CD4-positive, alpha-beta T cell treated with Interleukin-12 subunit alpha and Interleukin-12 subunit beta, for 1 hour (primary cell): Measurements from ENCODE around the gene KRTAP10-9.
A peak's percentile ranks its signal among the peaks of the same experiment; 100 is the strongest.
"Not testable (repeated sequence)": the region's sequence is repeated elsewhere in the genome, so short reads cannot be mapped to it uniquely, and the experiment has no call there.

ENCODE experiments used
- DNase-seq: peaks from one replicate; pipeline ENCODE4 v3.0.0-alpha.2; 2020

The KRTAP10-9 gene

DNA sequence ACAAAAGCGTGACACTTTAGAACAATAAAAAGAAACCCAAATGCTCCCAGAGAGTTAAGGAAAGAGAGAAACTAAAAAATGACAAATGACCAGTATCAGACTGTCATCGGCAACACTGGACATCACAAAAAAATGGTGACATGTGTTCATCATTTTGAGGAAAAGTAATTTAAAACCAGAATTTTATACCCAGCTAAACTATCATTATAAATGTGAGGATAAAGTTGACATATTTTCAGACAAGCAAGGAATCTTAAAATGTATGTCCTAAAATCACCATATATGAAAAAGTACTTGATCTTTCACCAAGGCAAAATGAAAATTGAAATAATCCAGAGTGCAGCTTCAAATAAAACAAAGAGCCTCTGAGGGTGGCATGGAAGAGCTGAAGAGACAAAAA is 18.0 kb downstream of the KRTAP10-9 start:
- DNase-seq = no peak

DNA sequence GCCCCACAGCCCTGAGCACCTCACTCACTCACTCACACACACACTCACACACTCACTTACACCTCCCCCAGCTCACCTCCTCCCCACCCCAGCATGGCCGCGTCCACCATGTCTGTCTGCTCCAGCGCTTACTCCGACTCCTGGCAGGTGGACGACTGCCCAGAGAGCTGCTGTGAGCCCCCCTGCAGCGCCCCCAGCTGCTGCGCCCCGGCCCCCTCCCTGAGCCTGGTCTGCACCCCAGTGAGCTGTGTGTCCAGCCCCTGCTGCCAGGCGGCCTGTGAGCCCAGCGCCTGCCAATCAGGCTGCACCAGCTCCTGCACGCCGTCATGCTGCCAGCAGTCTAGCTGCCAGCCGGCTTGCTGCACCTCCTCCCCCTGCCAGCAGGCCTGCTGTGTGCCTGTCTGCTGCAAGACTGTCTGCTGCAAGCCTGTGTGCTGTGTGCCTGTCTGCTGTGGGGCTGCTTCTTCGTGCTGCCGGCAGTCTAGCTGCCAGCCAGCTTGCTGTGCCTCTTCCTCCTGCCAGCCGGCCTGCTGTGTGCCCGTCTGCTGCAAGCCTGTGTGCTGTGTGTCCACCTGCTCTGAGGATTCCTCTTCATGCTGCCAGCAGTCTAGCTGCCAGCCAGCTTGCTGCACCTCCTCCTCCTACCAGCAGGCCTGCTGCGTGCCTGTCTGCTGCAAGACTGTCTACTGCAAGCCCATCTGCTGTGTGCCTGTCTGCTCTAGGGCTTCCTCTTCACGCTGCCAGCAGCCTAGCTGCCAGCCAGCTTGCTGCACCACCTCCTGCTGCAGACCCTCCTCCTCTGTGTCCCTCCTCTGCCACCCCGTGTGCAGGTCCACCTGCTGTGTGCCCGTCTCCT is 19.7 kb downstream of the KRTAP10-9 start, which contains the start of gene KRTAP10-11:
Gene KRTAP10-11, plus strand, starts transcription at position 49 of the 856 bp plus-strand sequence. Its CDS starts 45 bp downstream, at position 94.
- DNase-seq = not testable (repeated sequence)

DNA sequence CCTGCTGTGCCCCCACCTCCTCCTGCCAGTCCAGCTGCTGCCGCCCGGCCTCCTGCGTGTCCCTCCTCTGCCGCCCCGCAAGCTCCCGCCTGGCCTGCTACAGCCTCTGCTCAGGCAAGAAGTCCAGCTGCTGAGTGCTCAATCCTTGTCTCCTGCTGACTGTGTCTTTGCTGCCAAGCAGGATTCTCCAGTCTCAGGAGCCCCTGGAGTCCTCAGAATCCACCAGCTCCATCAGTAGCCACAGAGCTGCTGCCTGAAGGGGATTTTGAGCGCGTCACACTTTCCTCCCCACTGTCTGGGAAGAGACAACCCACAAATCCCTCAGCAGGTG is 20.3 kb downstream of the KRTAP10-9 start:
- DNase-seq = no peak

DNA sequence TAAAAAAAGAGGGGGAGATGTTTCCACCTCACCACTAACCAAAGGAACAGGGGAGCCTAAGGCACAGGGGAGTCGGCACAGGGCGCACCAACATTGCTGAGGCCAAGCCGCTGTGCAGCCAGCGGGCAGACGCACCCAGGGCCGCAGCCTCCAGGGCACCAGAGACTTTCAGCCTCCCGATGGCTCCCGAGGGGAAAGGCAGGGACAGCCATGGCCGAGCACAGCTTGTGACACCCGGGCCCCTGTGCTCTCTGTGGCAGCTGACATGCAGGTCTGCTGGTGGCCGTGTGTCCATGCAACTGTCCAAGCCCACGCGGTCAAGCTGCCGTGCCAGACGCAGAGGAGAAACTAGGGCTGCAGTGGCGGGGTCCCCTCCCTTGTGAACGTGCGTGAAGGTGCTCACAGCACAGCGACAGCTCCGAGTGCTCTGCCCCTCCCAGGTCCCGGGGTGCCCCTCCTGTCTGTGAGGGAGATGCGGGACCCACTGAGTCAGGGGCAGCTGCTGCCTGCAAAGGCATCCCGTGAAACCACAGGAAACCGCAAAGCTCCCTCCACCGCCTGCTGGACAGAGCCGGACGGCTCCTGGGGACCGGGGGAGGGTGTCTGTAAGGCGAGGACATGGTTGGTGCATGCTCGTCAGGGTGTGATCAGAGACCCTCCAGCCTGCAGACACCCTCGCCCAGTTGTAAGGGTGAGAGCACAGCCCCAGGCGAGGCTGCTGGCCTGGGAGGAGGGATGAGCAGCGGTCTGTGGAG is 21.8 kb downstream of the KRTAP10-9 start:
- no peak for DNase-seq

DNA sequence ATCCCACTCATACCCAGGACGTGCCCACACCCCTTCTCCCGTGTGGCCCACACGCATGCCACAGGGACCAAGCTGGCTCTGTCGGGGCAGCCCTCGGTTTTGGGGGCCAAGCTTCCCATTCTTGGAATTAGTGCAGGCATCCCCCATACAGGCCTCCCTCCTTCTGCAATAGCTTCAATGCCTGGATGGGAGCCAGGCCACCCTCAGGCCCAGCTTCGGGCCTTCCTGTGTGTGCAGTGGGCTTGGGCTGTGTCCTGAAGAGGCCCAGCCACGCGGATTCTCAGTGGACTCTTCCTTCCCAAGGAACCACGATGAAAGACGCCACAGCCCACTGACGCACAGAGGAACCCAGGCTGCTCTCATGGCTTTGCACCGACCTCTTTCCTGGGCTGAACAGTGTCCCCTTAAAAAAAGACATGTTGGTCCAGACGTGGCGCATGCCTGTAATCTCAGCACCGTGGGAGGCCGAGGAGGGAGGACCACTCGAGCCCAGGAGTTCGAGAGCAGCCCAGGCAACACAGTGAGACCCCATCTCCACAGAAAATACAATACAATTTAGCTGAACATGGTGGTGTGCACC is 22.7 kb downstream of the KRTAP10-9 start:
- no peak for DNase-seq

DNA sequence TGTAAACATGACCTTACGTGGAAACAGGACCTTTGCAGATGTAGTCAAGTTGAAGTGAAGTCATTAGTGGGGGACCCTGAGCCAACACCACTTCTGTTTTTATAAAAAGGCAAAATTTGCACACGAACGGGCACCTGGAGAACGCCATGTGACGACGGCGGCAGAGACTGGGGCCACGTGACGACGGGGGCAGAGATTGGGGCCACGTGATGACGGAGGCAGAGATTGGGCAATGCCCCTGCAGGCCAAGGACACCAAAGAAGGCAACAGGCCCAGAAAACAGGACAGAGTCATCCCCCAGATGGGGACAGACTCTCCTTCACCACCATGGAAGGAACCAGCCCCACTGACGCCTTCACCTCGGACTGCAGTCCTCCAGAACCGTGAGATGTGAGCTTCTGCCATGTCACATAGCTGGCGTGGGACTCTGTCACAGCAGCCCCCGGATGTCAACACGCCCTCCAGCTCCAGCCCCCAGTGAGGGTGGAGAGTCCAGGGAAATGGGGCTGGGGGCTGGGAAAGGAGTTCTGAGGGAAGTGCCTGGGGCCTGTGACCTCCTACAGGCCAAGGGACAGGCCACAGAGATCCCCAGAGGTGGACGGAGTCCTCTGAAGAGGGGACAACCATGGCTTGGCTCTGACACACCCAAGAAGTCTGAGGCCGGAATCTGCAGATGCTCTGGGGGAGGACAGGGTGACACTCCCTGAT is 23.5 kb downstream of the KRTAP10-9 start:
- no peak for DNase-seq

DNA sequence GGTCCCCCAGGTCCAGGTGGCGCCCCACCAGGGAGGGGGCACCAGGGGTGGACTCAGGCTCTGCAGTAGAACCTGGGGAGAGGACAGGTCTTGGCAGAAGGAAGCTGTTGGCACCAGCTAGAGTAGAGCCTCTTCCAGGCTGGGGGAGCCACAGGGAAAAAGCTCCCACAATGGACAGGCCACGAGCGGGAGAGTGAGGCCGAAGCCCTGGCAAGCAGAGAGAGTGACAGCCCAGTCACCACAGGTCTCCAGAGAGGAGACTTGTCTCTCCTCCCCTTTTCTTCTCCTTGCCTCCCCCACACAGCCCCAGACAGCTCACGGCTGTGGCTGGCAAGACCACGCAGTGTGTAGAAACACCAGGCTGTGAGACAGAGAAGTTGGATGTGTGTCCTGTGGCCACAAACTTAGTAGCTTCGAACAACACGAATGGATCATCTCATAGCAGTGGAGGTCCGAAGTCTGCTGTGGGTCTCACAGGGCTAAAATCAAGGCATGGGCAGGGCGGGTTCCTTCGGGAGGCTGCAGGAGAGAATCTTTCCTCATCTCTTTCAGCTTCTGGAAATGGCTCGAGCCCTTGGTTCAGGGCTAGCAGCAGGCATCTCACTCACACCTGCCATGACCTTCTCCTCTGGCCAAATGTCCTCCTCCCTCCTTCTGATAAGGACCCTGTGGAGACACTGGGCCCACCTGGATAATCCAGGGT is 24.2 kb downstream of the KRTAP10-9 start:
- no peak for DNase-seq

DNA sequence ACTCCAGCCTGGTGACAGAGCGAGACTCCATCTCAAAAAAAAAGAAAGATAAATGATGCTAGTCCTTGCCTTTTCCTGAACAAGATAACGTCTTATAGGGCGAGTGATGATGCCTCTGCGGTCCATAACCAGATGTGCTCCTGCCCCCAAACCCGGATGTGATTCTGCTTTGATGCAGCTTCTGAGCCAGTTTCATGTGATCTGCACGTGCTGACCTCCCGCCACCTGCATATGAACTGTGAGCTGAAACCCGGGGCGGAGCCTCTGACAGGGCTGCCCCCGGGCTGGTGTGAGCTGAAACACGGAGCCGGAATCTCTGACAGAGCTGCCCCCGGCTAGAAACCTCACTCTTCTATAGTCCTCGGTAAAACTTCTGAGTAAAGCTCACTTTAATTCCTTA is 26.2 kb downstream of the KRTAP10-9 start:
- DNase-seq = no peak

DNA sequence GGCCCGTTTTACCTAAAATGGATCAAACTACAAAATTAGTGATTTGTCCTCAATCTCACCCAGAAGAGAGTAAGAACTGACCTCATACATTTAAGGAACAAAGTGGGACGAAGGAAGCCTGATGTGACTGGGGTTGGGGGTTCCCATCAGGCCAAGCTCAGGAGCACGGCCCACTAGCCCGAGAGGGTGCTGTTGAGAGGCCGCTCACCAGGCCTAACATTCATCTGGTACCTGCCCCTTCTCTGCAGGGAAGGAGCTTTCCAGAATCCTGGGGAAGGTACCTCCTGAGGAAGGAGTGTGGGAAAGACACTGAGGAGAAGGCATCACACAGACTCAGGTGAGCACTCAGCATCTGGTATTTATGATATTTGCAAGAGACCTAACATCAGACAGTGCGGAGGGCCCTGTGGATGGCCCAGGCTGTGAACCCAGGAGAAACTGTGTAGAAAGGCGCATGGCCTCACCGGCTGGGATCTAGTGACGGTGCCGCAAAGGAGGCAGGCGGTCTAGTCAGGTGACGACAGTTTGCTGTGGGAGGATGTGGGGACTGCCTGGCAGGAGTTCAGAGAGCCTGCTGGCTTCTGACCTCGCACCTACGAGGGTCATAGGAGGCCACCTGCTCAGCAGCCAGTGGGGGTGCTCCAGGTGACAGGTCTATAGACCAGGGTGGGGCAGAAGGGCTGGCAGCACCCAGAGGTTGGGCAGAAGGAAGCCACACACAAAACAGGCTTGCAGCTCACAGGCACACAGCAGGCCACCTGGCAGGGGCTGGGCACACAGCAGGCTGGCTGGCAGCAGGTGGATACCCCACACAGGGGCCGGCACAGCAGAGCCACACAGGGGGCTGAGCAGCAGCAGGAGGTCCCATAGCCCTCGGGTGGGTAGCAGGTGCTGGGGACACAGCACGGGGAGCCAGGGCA is 27.0 kb downstream of the KRTAP10-9 start:
- DNase-seq = peak; percentile 77

DNA sequence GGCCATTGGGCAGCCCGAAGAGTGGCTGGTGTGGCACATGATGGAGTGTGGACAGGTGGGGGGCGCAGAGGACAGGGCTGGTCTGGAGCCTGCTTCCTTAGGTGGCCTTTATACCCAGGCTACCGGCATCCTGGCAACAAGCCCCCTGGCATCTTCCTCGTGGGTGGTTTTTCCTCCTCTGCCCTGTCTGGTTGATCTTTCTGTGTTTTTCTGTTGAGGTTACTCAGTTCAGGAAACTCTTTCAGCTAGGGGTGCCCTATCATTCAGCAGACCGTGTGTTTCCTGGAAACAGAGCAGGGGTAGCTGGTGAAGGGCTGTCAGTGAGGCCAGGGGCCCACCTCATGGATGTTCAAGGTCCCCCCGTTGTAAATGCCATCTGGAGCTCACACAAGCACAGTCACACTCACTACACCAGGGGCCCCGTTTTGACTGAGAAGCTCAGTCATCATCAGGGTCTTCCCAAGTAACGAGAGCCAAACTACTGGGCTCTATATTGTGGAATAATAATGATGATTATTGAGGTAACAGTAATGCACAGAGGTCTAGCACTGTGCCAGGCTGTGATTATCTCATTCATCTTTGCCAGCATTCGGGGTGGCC is 27.8 kb downstream of the KRTAP10-9 start, which contains the start of gene KRTAP12-4:
Gene KRTAP12-4, minus strand, starts transcription at position 84 of the 600 bp plus-strand sequence. Its CDS starts 45 bp downstream, at position 39.
- DNase-seq = peak; percentile 5

DNA sequence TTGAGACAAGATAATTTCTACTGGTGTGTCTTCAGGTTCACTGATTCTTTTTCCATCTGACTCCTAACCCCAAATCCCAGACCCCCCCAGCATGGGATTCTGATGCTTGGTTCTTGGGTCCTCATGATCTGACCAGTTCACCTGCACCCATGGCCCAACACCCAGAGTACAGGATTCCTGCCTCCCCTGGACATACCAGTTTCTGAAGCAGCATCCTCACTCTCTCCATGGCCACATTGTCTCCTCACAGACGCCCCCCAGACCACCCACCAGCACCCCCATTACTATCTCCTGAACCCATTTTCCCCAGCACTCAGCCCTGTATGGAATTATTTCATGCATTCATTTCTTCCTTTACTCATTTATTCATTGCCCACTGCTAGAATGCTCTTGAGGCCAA is 30.0 kb downstream of the KRTAP10-9 start:
- no peak for DNase-seq

DNA sequence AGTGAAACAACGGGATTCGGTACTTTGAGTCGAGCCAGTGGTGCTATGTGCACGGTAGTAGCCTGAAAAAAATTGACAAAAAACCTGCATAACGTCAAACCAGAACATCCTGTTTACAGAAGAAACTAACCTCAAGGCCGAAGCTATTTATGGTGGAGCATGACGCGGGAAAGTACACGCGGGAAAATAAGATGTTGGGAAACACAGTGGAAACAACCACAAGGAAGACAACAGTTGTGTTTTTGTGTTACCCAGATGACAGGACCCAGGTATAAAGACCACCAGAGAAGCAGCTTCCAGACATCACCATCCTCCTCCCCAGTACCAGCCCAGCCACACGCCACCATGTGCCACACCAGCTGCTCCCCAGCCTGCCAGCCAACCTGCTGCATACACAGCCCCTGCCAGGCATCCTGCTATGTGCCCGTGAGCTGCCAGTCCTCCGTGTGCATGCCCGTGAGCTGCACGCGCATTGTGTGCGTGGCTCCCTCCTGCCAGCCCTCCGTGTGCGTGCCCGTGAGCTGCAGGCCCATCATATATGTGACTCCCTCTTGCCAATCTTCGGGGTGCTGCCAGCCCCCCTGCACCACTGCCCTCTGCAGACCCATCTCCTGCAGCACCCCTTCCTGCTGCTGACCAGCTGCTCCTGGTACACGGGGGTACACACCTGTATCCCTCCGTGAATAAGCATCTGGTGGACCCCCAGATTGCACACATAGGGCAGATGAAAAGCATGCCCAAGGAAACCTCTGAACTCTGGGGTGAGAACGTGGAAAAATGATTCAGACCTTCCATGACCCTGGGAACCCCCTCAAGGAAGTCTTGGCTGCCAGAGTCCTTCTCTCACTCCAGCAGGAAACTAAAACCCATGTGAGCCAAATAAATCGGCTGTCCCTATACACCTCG is 31.0 kb downstream of the KRTAP10-9 start, which contains the start of gene KRTAP12-3:
Gene KRTAP12-3, plus strand, starts transcription at position 298 of the 906 bp plus-strand sequence. Its CDS starts 48 bp downstream, at position 346.
- peak; percentile 80 for DNase-seq

DNA sequence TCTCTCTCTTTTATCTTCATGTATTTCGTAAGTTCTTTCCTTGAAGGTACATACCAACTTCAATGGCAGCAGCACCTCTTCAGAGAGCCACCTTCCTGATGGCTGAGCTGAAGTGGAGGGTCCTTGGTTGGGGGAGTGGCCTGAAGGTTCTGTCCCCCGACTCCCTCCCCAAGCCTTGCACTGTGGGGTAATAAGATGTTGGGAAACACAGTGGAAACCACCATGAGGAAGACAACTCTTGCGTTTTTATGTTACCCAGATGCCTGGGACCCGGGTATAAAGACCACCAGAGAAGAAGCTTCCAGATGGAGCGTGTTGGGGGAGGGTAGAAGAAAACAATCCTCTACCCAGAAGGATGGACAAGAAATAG is 31.6 kb downstream of the KRTAP10-9 start:
- DNase-seq = no peak

DNA sequence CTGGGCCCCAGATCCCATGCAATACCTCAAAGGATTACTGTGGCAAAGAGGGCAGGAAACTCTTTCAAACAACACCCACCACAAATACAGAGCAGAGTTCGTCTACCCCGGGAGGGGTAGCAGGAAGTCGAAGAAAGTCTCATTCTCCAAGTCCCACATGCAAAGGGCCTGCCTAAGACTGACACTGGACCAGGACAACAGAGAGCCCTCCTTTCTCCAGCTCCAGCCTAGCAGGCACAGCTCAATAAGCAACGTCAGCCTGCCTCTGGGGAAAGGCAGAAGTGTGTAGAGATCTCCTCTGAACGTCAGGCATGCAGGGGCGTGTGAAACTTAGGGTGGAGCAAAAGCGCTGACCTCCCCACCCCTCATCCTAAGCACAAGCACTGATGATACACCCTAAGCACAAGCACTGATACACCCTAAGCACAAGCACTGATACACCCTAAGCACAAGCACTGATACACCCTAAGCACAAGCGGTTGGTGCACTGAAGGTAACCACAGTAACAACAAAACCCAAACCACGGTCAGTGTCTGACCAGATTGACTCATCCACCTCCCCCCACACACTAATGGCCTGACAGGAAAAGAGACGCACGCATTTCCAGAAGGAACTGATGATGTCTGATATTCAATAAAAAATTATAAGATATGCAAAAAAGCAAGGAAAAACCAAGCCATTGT is 32.2 kb downstream of the KRTAP10-9 start:
- DNase-seq = peak; percentile 34

DNA sequence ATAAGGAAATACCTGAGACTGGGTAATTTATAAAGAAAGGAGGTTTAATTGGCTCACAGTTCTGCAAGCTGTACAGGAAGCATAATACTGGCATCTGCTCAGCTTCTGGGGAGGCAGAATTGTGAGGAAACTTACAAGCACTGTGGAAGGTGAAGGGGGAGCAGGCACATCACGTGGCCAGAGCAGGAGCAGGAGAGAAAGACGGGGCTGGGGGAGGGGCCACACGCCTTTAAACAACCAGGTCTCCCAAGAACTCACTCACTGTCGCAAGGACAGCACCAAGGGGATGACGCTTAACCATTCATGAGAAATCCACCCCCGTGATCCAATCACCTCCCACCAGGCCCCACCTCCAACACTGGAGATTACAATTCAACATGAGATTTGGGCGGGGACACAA is 34.7 kb downstream of the KRTAP10-9 start:
- not testable (repeated sequence) for DNase-seq

DNA sequence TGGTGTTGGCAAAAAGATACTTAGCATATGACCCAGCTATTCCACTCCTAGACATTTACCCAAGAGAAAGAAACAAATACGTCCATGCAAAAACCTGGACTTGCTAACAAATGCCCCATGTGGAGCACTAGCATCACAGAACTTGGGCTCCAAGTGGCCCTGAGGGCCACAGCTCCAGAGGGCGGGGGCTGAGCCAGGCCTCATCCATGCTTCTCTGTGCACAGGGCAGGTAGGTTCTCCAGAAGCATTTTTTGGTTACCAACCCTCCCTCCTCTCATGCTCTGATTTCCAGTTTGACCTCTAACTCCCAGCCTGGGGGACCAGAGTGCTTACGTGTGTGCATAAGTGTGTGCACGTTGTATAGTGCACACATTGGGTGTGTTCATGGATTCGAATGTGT is 37.8 kb downstream of the KRTAP10-9 start:
- DNase-seq = no peak

DNA sequence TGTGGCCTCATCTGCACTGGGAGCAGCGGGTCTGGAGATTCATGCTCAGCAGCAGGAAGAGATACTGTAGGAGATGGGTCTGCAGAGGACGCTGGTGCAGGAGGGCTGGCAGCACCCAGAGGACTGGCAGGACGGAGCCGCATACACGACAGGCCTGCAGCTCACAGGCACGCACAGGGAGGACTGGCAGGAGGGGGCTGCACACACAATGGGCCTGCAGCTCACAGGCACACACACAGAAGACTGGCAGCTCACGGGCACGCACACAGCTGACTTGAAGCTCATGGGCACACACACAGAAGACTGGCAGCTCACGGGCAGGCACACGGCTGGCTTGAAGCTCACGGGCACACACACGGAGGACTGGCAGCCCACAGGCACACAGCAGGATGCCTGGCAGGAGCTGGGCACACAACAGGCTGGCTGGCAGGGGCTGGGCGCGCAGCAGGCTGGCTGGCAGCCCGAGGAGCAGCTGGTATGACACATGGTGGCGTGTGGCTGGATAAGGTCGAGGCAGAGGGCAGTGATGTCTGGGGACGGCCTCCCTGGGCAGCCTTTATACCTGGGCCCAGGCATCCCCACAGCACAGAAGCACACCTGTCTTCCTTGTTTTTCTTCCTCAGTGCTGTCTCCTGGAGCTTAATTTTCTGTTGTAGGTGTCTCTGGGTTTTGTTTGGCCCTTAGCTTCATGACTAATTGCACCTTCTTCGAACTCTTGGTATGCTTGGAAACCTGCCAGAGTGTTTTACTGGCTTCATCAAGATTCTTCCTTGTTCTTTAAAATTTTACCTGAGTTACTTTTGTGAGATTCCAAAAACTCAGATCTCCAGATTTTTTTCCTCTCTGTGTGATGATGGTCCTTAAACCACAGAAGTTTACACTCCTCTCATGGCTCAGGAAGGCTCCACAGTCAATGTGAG is 39.8 kb downstream of the KRTAP10-9 start, which contains the start of gene KRTAP12-2:
Gene KRTAP12-2, minus strand, starts transcription at position 527 of the 920 bp plus-strand sequence. Its CDS starts 41 bp downstream, at position 486.
- DNase-seq = no peak

DNA sequence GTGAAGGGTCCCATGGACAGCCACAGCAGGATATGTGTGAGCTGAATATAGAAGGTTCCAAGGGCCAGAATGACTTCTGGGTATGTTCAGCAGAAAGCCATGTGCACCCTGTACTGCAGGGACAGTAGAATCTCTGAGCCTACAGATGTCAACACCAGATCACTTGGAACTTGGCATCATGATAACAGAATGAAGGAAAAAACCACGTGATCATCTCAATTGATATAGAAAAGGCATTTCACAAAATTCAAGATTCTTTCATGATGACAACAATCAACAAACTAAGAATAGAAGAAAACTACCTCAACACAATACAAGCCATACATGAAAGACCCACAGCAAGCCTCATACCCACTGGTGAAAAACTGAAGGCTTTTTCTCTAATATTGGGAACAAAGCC is 40.7 kb downstream of the KRTAP10-9 start:
- DNase-seq = no peak
